Right lobe of liver (tissue), 6 donors: Measurements from ENCODE around the gene PLGRKT. TPM values are rescaled to one million over a fixed set of nuclear protein-coding genes. Genes with fewer than 3 reads are reported as not detected.
A peak's percentile ranks its signal among the peaks of the same experiment; 100 is the strongest.

ENCODE experiments used
- ATAC-seq, 4 donors: fragments of 200-7000 bp; cut with Tn5 transposase; one replicate each; pipeline ENCODE4 v1.9.1; 2020; ENCODE audit warnings: mild to moderate bottlenecking in 4 of 4, moderate library complexity in 4 of 4
- DNase-seq, 3 donors: peaks; one replicate each; pipeline ENCODE4 v3.0.0-alpha.2; 2020
- H3K27ac ChIP-seq, 3 donors: fragments of 200-600 bp; one replicate each; pipeline ENCODE4 v1.8.0; 2022
- H3K27me3 ChIP-seq, 2 donors: fragments of 200-600 bp; one replicate each; pipeline ENCODE4 v1.8.0; 2022
- H3K36me3 ChIP-seq, 4 donors: fragments of 200-600 bp; sonication (generic) in 1 of 4; one replicate each; pipeline versions ENCODE4 v1.5.1 to v1.8.0; 2017 to 2022; ENCODE audit warnings: control low read depth in 1 of 4
- H3K4me1 ChIP-seq, 4 donors: fragments of 200-600 bp; sonication (generic) in 1 of 4; one replicate each; pipeline versions ENCODE4 v1.5.1 to v1.8.0; 2017 to 2022; ENCODE audit warnings: control low read depth in 1 of 4
- H3K4me3 ChIP-seq, 3 donors: fragments of 200-600 bp; one replicate each; pipeline ENCODE4 v1.8.0; 2022
- H3K9me3 ChIP-seq, 4 donors: fragments of 200-600 bp; sonication (generic) in 1 of 4; one replicate each; pipeline versions ENCODE4 v1.5.1 to v1.8.0; 2017 to 2022; ENCODE audit warnings: control low read depth in 1 of 4
- POLR2A ChIP-seq: fragments of 450-650 bp; IDR thresholded peaks from one replicate; pipeline ENCODE4 v1.6.1; 2017; ENCODE audit warnings: antibody characterized with exemption, mild to moderate bottlenecking
- WGBS: methylation state at CpG from one replicate; pipeline ENCODE4 v1.1.6; 2018; ENCODE audit warnings: low coverage, low lambda C conversion rate; ENCODE audit not compliant: insufficient coverage; ENCODE audit errors: missing lambda C conversion rate; 5-methylcytosine and 5-hydroxymethylcytosine counted together
- intact Hi-C, 2 donors: fragments of 100-400 bp; cut with DNase I; formaldehyde crosslinking; loops; one replicate each; pipeline versions ENCODE4 v1.11.2 to v1.14.1; 2022
- long read RNA-seq: library from polyadenylated mRNA; unstranded; transcript quantifications from one replicate; pipeline ENCODE4 v2.0.0, GENCODE V29; 2019
- total RNA-seq, 6 experiments: library from RNA; depleted of rRNA in 2 of 6; stranded (reverse); fragments of >200 nt in 2 of 6; fragmentation: NEBNext Ultra II Directional in 3 of 6; extraction: Animal tissue kit (Norgen Biotek cat#: 25700) in 3 of 6; gene quantifications; one replicate each; pipeline versions ENCODE4 v1.1.0 to v1.2.4, GENCODE V29; 2016 to 2023
- TF ChIP-seq, protein P1 (sequence below), 4 donors: fragments of 200-600 bp in 3 of 4; fragments of 450-650 bp in 1 of 4; IDR thresholded peaks; one replicate each; pipeline versions ENCODE4 v1.5.1 to v1.8.0; 2016 to 2022; ENCODE audit warnings: antibody characterized with exemption in 4 of 4, mild to moderate bottlenecking in 2 of 4
- donor health status: DM: no; HTN: yes; CAD: no.
- donor health status: DM: no; HTN: no; CAD: no.
- donor health status: DM: no; HTN: no; CAD: no.
- donor health status: DM: no; HTN: yes; CAD: no.
- donor health status: DM: no; HTN: yes; CAD: no.

The PLGRKT gene, protein sequence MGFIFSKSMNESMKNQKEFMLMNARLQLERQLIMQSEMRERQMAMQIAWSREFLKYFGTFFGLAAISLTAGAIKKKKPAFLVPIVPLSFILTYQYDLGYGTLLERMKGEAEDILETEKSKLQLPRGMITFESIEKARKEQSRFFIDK
- total RNA-seq = 10 to 100 TPM in 4 of 6 experiments, 1 to 10 TPM in 2; 7.3 to 14.4 (median 11.4) TPM
- long read RNA-seq, partial matches to known transcripts = 5 of 8 reads
- long read RNA-seq, other reads (novel, unspliced or antisense) = 1 of 8 reads

DNA sequence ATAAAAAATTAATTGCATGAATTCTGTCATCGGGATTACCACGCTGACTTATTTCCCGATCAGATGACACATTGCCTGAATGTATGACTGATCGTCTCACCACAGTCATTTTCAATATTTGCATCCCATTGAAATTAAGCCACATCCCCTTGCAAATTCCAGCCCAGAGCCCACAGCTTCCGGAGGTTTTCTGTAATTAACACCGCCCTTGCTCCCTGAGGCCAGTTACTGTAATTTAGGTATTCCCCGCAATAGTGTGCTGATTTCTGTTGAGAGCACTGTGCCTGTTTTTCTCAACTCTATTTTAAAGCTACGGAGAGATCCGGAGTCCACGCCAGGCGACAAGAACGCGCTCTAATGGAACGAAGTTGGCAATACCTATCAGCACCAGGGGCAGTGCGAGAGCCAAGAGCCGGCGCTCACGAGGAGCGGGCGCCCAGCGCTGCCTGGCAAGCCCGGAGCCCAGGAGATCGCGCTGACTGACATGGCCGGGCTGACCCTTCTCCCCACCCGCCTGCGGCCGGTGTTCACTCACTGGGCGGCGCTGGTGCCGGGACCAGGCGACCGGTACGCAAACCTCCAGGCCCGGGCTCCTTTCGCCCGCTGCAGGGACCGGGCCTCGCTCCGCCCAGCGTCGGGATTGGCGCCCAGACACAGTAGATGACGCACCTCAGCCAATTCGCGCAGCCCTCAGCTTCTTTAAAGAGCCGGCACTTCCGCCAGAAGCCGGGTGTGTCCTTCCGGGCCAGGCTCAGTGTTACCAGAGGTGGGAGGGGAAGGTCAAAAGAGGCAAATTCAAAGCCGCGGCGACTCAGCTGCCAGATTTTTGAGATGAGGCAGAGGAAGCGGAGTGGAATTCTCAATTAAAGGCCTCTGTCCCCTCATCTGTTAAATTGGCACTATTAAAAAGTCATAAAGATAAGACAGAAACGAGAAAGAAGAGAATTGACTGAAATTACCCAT is at the start of gene PLGRKT:
Gene PLGRKT (minus strand): TSS at position 672 of the 963 bp plus-strand sequence. CDS start 5,948 bp downstream, outside the sequence.
- Histone ChIP-seq H3K9me3 (no peaks in the 10 kb centered on the region), H3K27me3 (no peaks in the 10 kb centered on the region), H3K27ac (peak within 1 kb of the TSS; percentile 86 to 90 (median 89)), H3K36me3 (no peaks in the 10 kb centered on the region), H3K4me1 (peaks cover 0 to 16% (median 2%) of the 10 kb centered on the region in 4 donors), H3K4me3 (peak within 1 kb of the TSS; percentile 62 to 71 (median 65))
- TF ChIP-seq, protein P1, sequence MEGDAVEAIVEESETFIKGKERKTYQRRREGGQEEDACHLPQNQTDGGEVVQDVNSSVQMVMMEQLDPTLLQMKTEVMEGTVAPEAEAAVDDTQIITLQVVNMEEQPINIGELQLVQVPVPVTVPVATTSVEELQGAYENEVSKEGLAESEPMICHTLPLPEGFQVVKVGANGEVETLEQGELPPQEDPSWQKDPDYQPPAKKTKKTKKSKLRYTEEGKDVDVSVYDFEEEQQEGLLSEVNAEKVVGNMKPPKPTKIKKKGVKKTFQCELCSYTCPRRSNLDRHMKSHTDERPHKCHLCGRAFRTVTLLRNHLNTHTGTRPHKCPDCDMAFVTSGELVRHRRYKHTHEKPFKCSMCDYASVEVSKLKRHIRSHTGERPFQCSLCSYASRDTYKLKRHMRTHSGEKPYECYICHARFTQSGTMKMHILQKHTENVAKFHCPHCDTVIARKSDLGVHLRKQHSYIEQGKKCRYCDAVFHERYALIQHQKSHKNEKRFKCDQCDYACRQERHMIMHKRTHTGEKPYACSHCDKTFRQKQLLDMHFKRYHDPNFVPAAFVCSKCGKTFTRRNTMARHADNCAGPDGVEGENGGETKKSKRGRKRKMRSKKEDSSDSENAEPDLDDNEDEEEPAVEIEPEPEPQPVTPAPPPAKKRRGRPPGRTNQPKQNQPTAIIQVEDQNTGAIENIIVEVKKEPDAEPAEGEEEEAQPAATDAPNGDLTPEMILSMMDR (IDR thresholded peaks at IDR 0.05) = peak in 3 of 4 donors; percentile 3 to 21 (median 9)
- TF ChIP-seq POLR2A = peak; percentile 97
- ATAC-seq (peak; percentile 98 to 99 (median 99)), DNase-seq (peak; percentile 96 to 98 (median 98))
- intact Hi-C loops = no loop called here
- 0% methylated on average over 19 of the region's 55 CpGs for WGBS

DNA sequence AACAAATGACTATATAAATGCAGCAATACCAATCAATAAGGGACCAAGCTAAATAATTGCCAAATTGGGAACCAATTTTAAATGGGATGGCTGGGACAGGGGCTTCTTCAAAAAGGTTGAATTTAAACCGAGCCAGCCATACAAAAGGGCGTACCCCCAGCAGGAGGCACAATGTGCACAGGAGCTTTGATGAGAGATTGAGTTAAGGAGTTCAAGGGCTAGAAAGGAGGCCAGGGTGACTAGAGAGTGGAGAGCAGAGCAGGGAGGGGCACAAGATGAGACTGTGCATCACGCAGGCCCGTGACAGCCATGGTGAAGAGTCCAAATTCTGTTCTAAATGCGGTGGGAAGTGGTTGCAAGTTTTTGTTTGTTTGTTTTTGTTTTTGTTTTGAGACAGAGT is 49.3 kb upstream of the PLGRKT start:
- 82% methylated on average over 5 of the region's 5 CpGs for WGBS
- no peaks in the 10 kb centered on the region for H3K27me3 ChIP-seq
- no peak for TF ChIP-seq POLR2A
- TF ChIP-seq, protein P1 (IDR thresholded peaks at IDR 0.05) = no peak
- H3K4me3 ChIP-seq = no peak overlapping the region
- no peaks in the 10 kb centered on the region for H3K9me3 ChIP-seq
- ATAC-seq (no peak), DNase-seq (no peak)
- intact Hi-C loops = no loop called here
- H3K36me3 ChIP-seq = no peaks in the 10 kb centered on the region
- no peak overlapping the region for H3K27ac ChIP-seq
- H3K4me1 ChIP-seq = no peaks in the 10 kb centered on the region

DNA sequence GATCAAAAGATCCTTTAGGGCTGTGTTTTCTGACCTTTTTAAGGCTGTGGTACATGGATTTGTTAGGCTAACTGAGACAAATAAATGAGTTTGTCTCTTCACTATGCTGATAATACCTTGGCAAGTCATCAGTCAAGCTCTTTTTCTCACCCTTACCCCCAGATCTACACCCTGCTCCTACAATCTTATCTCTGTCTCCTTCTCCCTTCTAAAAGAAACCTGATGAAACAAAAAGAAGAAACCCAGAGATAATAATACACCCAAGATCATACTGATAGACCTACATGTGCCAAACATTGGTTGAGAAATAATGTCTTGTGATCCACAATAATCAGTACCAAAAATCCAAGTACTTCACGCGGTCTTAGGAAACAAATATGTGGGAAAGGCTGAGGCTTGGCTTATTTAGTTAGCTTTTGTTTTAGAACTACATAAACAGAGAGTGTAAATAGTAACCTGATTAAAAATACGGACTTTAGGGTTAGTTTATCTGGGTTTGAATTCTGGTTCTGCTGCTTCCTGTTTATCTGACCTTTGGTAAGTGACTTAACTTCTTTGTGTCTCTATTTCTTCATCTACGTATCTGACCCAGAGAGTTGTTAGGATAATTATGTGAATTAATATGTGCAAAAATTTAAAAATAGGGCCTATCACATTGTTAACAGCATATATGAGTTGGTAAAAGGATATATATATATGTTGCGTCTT is 47.8 kb upstream of the PLGRKT start:
- no peak for TF ChIP-seq POLR2A
- TF ChIP-seq, protein P1 (IDR thresholded peaks at IDR 0.05) = no peak
- no peaks in the 10 kb centered on the region for H3K27me3 ChIP-seq
- intact Hi-C loops = no loop called here
- 50% methylated on average over 5 of the region's 5 CpGs for WGBS
- DNase-seq (no peak), ATAC-seq (peak in 2 of 4 donors; percentile 43 to 68)
- no peak overlapping the region for H3K4me3 ChIP-seq
- no peaks in the 10 kb centered on the region for H3K4me1 ChIP-seq
- H3K27ac ChIP-seq = no peak overlapping the region
- no peaks in the 10 kb centered on the region for H3K9me3 ChIP-seq
- no peaks in the 10 kb centered on the region for H3K36me3 ChIP-seq

DNA sequence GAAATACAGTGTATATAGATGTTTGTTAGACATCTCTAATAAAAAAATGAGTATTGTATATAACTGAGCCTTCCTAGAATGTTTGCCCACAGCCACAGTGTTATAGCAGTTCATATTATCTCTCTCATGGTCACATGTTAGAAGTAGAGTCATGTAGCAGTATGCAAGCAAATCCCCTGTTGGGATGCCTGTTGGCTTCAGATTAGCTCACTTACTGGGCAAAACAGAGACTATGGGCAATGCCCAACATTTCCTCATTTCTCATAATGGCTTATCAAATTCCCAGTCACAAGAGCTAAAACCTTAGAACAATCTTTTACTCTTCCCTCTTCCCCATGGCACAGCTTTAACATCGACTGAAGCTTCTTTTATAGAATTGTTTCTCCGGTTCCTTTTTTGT is 45.6 kb upstream of the PLGRKT start:
- ATAC-seq (no peak), DNase-seq (no peak)
- WGBS = 64% methylated on average over 2 of the region's 2 CpGs
- intact Hi-C loops = no loop called here
- H3K9me3 ChIP-seq = no peaks in the 10 kb centered on the region
- H3K27ac ChIP-seq = no peak overlapping the region
- H3K27me3 ChIP-seq = no peaks in the 10 kb centered on the region
- TF ChIP-seq, protein P1 (IDR thresholded peaks at IDR 0.05) = no peak
- no peak for TF ChIP-seq POLR2A
- H3K4me1 ChIP-seq = no peaks in the 10 kb centered on the region
- no peak overlapping the region for H3K4me3 ChIP-seq
- no peaks in the 10 kb centered on the region for H3K36me3 ChIP-seq
